HEK293 (cell line): ENCODE measurements around the gene DNAJB6.

Experiments used
- CTCF ChIA-PET: fragments of 350-600 bp; formaldehyde crosslinking; extraction: SDS; loops from one replicate; lab custom pipeline; 2021; ENCODE audit warnings: antibody characterized with exemption; lab: Yijun Ruan, JAX
- POLR2A ChIA-PET: fragments of 300-600 bp; formaldehyde crosslinking; extraction: SDS; loops from one replicate; lab custom pipeline; 2020; ENCODE audit warnings: antibody characterized with exemption, inconsistent platforms; lab: Yijun Ruan, JAX
- H3K27ac ChIP-seq: fragments of 200-500 bp; sonication (Bioruptor generic); 2 replicates; pipeline ENCODE4 v1.5.1; 2014; ENCODE audit warnings: low read depth, low read length, control low read depth, inconsistent platforms; ENCODE audit errors: extremely low read depth
- H3K36me3 ChIP-seq, 2 experiments: fragments of 200-500 bp in 1 of 2; sonication (Bioruptor generic) in 1 of 2; 1 replicate in 1 of 2; 2 replicates in 1 of 2; pipeline ENCODE4 v1.5.1; 2014 to 2017; ENCODE audit warnings: inconsistent platforms in 2 of 2, low read length in 2 of 2; ENCODE audit not compliant: control insufficient read depth in 2 of 2, insufficient read depth in 1 of 2
- H3K4me1 ChIP-seq: fragments of 200-500 bp; sonication (Bioruptor generic); 2 replicates; pipeline ENCODE4 v1.5.1; 2014; ENCODE audit warnings: mild to moderate bottlenecking, low read length, inconsistent platforms; ENCODE audit not compliant: control insufficient read depth, insufficient read depth
- H3K4me3 ChIP-seq: 2 replicates; pipeline ENCODE4 v1.5.1; 2011; ENCODE audit warnings: low read depth, mild to moderate bottlenecking, control low read depth, low read length, moderate library complexity
- H3K9me3 ChIP-seq: fragments of 200-500 bp; sonication (Bioruptor generic); 2 replicates; pipeline ENCODE4 v1.5.1; 2014; ENCODE audit warnings: low read depth, low read length, inconsistent platforms; ENCODE audit not compliant: control insufficient read depth, insufficient read depth
- CTCF ChIP-seq: fragments of 450-650 bp; formaldehyde crosslinking; IDR thresholded peaks from 2 replicates; pipeline ENCODE4 v1.5.1; 2016; ENCODE audit warnings: missing biosample characterization, missing genetic modification characterization
- GLI4 ChIP-seq: fragments of 450-650 bp; formaldehyde crosslinking; IDR thresholded peaks from 2 replicates; pipeline ENCODE4 v1.5.1; 2016; ENCODE audit warnings: missing biosample characterization, missing genetic modification characterization
- PRDM2 ChIP-seq: fragments of 450-650 bp; formaldehyde crosslinking; IDR thresholded peaks from 2 replicates; pipeline ENCODE4 v1.5.1; 2016; ENCODE audit warnings: missing biosample characterization, missing genetic modification characterization, borderline replicate concordance
- PRDM6 ChIP-seq: fragments of 450-650 bp; formaldehyde crosslinking; IDR thresholded peaks from 2 replicates; pipeline ENCODE4 v1.5.1; 2017; ENCODE audit warnings: missing biosample characterization, missing genetic modification characterization
- REPIN1 ChIP-seq: fragments of 450-650 bp; formaldehyde crosslinking; IDR thresholded peaks from 2 replicates; pipeline ENCODE4 v1.5.1; 2017; ENCODE audit warnings: missing biosample characterization, missing genetic modification characterization, low read depth
- ZNF10 ChIP-seq: fragments of 450-650 bp; formaldehyde crosslinking; IDR thresholded peaks from 2 replicates; pipeline ENCODE4 v1.5.1; 2017; ENCODE audit warnings: missing biosample characterization, missing genetic modification characterization
- ZNF140 ChIP-seq: fragments of 450-650 bp; formaldehyde crosslinking; IDR thresholded peaks from 2 replicates; pipeline ENCODE4 v1.5.1; 2016; ENCODE audit warnings: missing biosample characterization, missing genetic modification characterization
- ZNF184 ChIP-seq: fragments of 450-650 bp; IDR thresholded peaks from 2 replicates; pipeline ENCODE4 v1.5.1; 2018; ENCODE audit warnings: missing biosample characterization, mild to moderate bottlenecking, missing genetic modification characterization
- ZNF248 ChIP-seq: fragments of 450-650 bp; formaldehyde crosslinking; IDR thresholded peaks from 2 replicates; pipeline ENCODE4 v1.5.1; 2017; ENCODE audit warnings: missing biosample characterization, missing genetic modification characterization
- ZNF311 ChIP-seq: fragments of 450-650 bp; formaldehyde crosslinking; IDR thresholded peaks from 2 replicates; pipeline ENCODE4 v1.5.1; 2017; ENCODE audit warnings: missing biosample characterization, missing genetic modification characterization, borderline replicate concordance
- ZNF335 ChIP-seq: fragments of 450-650 bp; formaldehyde crosslinking; conservative IDR thresholded peaks from 2 replicates; pipeline ENCODE4 v1.5.1; 2016; ENCODE audit warnings: missing biosample characterization, missing genetic modification characterization
- ZNF362 ChIP-seq: fragments of 450-650 bp; formaldehyde crosslinking; IDR thresholded peaks from 2 replicates; pipeline ENCODE4 v1.5.1; 2016; ENCODE audit warnings: missing biosample characterization, missing genetic modification characterization
- ZNF394 ChIP-seq: fragments of 450-650 bp; formaldehyde crosslinking; IDR thresholded peaks from 2 replicates; pipeline ENCODE4 v1.5.1; 2016; ENCODE audit warnings: missing biosample characterization, missing genetic modification characterization, mild to moderate bottlenecking, moderate library complexity, borderline replicate concordance
- ZNF398 ChIP-seq: fragments of 450-650 bp; formaldehyde crosslinking; IDR thresholded peaks from 2 replicates; pipeline ENCODE4 v1.5.1; 2017; ENCODE audit warnings: missing biosample characterization, missing genetic modification characterization
- ZNF416 ChIP-seq: fragments of 450-650 bp; formaldehyde crosslinking; IDR thresholded peaks from 2 replicates; pipeline ENCODE4 v1.5.1; 2016; ENCODE audit warnings: missing biosample characterization, missing genetic modification characterization
- ZNF600 ChIP-seq: fragments of 450-650 bp; formaldehyde crosslinking; IDR thresholded peaks from 2 replicates; pipeline ENCODE4 v1.5.1; 2016; ENCODE audit warnings: missing biosample characterization, missing genetic modification characterization
- ZNF692 ChIP-seq: fragments of 450-650 bp; formaldehyde crosslinking; IDR thresholded peaks from 2 replicates; pipeline ENCODE4 v1.5.1; 2016; ENCODE audit warnings: missing biosample characterization, missing genetic modification characterization
- ZNF701 ChIP-seq: fragments of 450-650 bp; formaldehyde crosslinking; IDR thresholded peaks from 2 replicates; pipeline ENCODE4 v1.5.1; 2016; ENCODE audit warnings: missing biosample characterization, missing genetic modification characterization
- ZNF777 ChIP-seq: fragments of 450-650 bp; formaldehyde crosslinking; IDR thresholded peaks from 2 replicates; pipeline ENCODE4 v1.5.1; 2017; ENCODE audit warnings: missing biosample characterization, missing genetic modification characterization, borderline replicate concordance

DNAJB6 gene

GRCh38 chr7:157377436-157378124 lies 40.8 kb downstream of the DNAJB6 start:
- no peak for TF ChIP-seq ZNF600 (tag by site-specific recombination)
- TF ChIP-seq ZNF398 (tag by site-specific recombination), result no peak
- no peak for TF ChIP-seq ZNF10 (tag by site-specific recombination)
- TF ChIP-seq ZNF248 (tag by site-specific recombination), result no peak
- TF ChIP-seq ZNF777 (tag by site-specific recombination), result no peak
- no peak for TF ChIP-seq GLI4 (tag by site-specific recombination)
- TF ChIP-seq CTCF (tag by site-specific recombination), result no peak
- TF ChIP-seq ZNF311 (tag by site-specific recombination), result no peak
- TF ChIP-seq ZNF701 (tag by site-specific recombination), result no peak
- no peak for TF ChIP-seq ZNF362
- no peak for TF ChIP-seq ZNF394
- no peak for TF ChIP-seq ZNF335 (tag by site-specific recombination)
- TF ChIP-seq ZNF416 (tag by site-specific recombination), result no peak
- no peak for TF ChIP-seq PRDM2 (tag by site-specific recombination)
- no peak for TF ChIP-seq ZNF184 (tag by site-specific recombination)
- no peak for TF ChIP-seq PRDM6
- no peak for TF ChIP-seq ZNF692
- TF ChIP-seq ZNF140 (tag by site-specific recombination), result no peak
- no peak for TF ChIP-seq REPIN1 (tag by site-specific recombination)
- H3K9me3 ChIP-seq, result no peaks in the 10 kb centered on the region
- H3K36me3 ChIP-seq, result peaks cover 0 to 62% of the 10 kb centered on the region in 2 experiments; a peak in 2 of 3 replicates
- POLR2A ChIA-PET, result no interaction called here
- H3K27ac ChIP-seq, result no peak overlapping the region
- H3K4me3 ChIP-seq, result no peak overlapping the region
- CTCF ChIA-PET, result no interaction called here
- H3K4me1 ChIP-seq, result no peaks in the 10 kb centered on the region
